Esophagus muscularis mucosa (tissue), 4 donors: ENCODE measurements around the gene PLXNB1.

Experiments
- CTCF ChIP-seq, 3 experiments: fragments of 200-600 bp in 2 of 3; fragments of 450-650 bp in 1 of 3; sonication (generic) in 2 of 3; IDR thresholded peaks; one replicate each; pipeline ENCODE4 v1.5.1; 2017 to 2019; ENCODE audit warnings: antibody characterized with exemption in 3 of 3, mild to moderate bottlenecking in 2 of 3, moderate library complexity in 1 of 3
- EP300 ChIP-seq: sonication (generic); formaldehyde crosslinking; IDR thresholded peaks from one replicate; pipeline ENCODE4 v1.6.1; 2017; ENCODE audit warnings: antibody characterized with exemption
- POLR2A ChIP-seq: fragments of 450-650 bp; IDR thresholded peaks from one replicate; pipeline ENCODE4 v1.6.1; 2017; ENCODE audit warnings: antibody characterized with exemption, moderate library complexity, mild to moderate bottlenecking, low read depth
- POLR2AphosphoS5 ChIP-seq, 2 donors: sonication (generic); formaldehyde crosslinking; IDR thresholded peaks; one replicate each; pipeline ENCODE4 v1.6.1; 2017; ENCODE audit warnings: antibody characterized with exemption in 2 of 2

- no peak for TF ChIP-seq EP300
- no peak for TF ChIP-seq CTCF (IDR thresholded peaks at IDR 0.05)
- no peak for TF ChIP-seq POLR2AphosphoS5 (IDR thresholded peaks at IDR 0.05)
- TF ChIP-seq POLR2A, result no peak
Observed at GRCh38 chr3:48469046-48469915, 39.4 kb upstream of the PLXNB1 start.
